ENCODE results near the gene MVK.

Gene MVK

DNA sequence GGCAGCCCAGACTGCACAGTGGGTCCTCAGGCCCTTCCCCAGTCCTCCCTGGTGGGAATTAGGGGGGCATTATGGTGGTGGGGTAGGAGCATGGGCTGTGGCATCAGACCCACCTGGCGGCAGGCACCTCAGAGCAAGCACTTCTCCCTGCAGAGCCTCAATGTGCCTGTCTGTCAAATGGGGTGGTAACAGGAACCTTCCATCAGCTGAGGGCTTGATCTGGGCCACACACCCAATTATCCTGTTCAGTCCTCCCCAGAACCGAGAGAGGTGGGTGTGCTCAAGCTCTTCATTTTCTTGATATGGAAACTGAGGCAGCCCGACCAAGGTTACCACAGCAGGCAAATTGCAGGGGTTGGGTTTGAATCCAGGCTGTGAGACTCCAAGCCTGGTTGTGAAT, 38.4 kb downstream of the MVK start:
- Histone ChIP-seq H3K79me2 (ENCODE audit: insufficient read depth, low read length) (no peaks in the 10 kb centered on the region), H3F3A (ENCODE audit: insufficient read depth) (no peaks in the 10 kb centered on the region), H3K9me2 (replicated peaks; ENCODE audit: insufficient read depth, low read length) (no peaks in the 10 kb centered on the region), H3K27me3 (ENCODE audit: low read length) (no peaks in the 10 kb centered on the region), H3K9ac (ENCODE audit: low read length) (no peak overlapping the region), H3K27ac (ENCODE audit: low read depth, low read length) (no peak overlapping the region), H3K9me3 (ENCODE audit: insufficient read depth, low read length) (no peaks in the 10 kb centered on the region), H2AFZ (ENCODE audit: low read depth, low read length, severe bottlenecking) (no peak overlapping the region), H3K4me3 (ENCODE audit: insufficient read depth, low read length, poor library complexity, severe bottlenecking) (no peak overlapping the region), H3K36me3 (ENCODE audit: low read length) (no peaks in the 10 kb centered on the region), H3K4me2 (ENCODE audit: low read depth, low read length, poor library complexity, severe bottlenecking) (no peak overlapping the region), H4K20me1 (ENCODE audit: low read depth, low read length) (no peaks in the 10 kb centered on the region)
- TF ChIP-seq, protein P1, sequence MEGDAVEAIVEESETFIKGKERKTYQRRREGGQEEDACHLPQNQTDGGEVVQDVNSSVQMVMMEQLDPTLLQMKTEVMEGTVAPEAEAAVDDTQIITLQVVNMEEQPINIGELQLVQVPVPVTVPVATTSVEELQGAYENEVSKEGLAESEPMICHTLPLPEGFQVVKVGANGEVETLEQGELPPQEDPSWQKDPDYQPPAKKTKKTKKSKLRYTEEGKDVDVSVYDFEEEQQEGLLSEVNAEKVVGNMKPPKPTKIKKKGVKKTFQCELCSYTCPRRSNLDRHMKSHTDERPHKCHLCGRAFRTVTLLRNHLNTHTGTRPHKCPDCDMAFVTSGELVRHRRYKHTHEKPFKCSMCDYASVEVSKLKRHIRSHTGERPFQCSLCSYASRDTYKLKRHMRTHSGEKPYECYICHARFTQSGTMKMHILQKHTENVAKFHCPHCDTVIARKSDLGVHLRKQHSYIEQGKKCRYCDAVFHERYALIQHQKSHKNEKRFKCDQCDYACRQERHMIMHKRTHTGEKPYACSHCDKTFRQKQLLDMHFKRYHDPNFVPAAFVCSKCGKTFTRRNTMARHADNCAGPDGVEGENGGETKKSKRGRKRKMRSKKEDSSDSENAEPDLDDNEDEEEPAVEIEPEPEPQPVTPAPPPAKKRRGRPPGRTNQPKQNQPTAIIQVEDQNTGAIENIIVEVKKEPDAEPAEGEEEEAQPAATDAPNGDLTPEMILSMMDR (IDR thresholded peaks at IDR 0.05; ENCODE audit: insufficient read depth, low read length, poor library complexity, severe bottlenecking) = no peak
- no peak for TF ChIP-seq EZH2phosphoT487 (conservative IDR thresholded peaks at IDR 0.05; ENCODE audit: low read length)

DNA sequence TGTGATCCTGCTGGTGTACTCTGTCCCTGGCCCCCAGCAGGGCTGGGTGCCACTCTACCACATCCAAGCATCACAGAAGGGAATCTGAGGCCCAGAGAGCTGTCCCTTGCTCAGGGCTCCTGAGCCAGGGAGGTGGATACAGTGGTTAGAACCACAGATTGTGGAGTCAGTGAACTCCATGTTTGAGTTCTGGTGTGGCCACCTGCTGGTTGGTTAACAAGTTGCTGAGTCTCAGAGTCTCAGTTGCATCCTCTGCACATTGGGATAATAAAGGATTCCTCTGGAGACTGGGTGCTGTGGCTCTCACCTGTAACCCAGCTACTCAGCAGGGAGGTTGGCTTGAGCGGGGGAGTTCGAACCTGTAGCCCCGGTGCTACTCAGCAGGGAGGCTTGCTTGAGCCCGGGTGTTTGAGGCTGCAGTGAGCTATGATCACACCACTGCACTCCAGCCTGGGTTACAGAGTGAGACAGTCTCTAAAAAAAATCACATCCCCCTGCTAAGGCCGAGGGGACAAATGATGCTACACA, 39.4 kb downstream of the MVK start:
- Histone ChIP-seq H3K9ac (ENCODE audit: low read length) (no peak overlapping the region), H3K27ac (ENCODE audit: low read depth, low read length) (no peak overlapping the region), H4K20me1 (ENCODE audit: low read depth, low read length) (no peaks in the 10 kb centered on the region), H3K9me2 (replicated peaks; ENCODE audit: insufficient read depth, low read length) (no peaks in the 10 kb centered on the region), H3K9me3 (ENCODE audit: insufficient read depth, low read length) (no peaks in the 10 kb centered on the region), H3K4me2 (ENCODE audit: low read depth, low read length, poor library complexity, severe bottlenecking) (no peak overlapping the region), H3K4me3 (ENCODE audit: insufficient read depth, low read length, poor library complexity, severe bottlenecking) (no peak overlapping the region), H3K36me3 (ENCODE audit: low read length) (no peaks in the 10 kb centered on the region), H2AFZ (ENCODE audit: low read depth, low read length, severe bottlenecking) (no peak overlapping the region), H3K79me2 (ENCODE audit: insufficient read depth, low read length) (no peaks in the 10 kb centered on the region), H3F3A (ENCODE audit: insufficient read depth) (no peaks in the 10 kb centered on the region), H3K27me3 (ENCODE audit: low read length) (no peaks in the 10 kb centered on the region)
- TF ChIP-seq EZH2phosphoT487 (conservative IDR thresholded peaks at IDR 0.05; ENCODE audit: low read length) = no peak
- TF ChIP-seq, protein P1 (IDR thresholded peaks at IDR 0.05; ENCODE audit: insufficient read depth, low read length, poor library complexity, severe bottlenecking) = no peak

DNA sequence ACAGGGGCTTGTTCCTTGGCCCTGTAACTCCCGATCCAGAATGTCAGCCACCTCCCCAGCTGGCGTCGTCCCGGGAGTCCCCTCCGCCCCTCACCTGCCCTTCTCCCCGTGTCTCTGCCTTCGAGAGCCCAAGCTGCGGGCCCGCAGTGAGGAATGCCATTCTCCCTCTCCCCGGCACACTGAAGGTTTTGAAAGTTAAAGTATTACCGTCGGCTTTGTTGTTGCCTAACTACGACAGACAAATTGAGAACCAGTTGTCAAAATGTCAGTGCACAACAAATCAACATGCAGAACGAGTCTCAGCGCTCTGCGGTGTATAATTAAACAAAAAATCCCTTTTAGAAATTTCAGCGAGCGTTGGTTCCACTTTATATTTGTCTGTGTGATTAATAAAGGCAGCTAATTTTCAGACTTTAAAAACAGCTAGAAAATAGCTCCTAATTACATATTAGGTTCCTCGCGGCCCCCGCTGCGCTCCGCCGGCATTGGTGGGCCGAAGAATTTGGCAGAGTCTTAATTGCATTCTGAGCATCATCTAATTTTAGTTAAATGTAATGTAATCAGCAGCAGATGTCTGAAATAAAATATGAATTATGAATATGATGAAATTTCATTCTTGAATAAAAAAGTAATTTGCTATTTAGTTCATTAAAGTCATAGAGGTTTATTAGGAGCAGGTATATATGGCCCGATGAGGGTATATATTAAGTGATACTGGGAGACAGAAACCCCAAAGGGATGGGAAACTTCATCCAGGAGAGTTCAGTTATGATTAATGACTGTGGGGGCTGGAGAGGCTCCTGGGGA, 40.3 kb downstream of the MVK start:
- no peak overlapping the region for H3K27ac ChIP-seq (ENCODE audit: low read depth, low read length)
- H3K36me3 ChIP-seq (ENCODE audit: low read length) = no peaks in the 10 kb centered on the region
- H3K4me3 ChIP-seq (ENCODE audit: insufficient read depth, low read length, poor library complexity, severe bottlenecking) = no peak overlapping the region
- H2AFZ ChIP-seq (ENCODE audit: low read depth, low read length, severe bottlenecking) = no peak overlapping the region
- no peak overlapping the region for H3K9ac ChIP-seq (ENCODE audit: low read length)
- H3F3A ChIP-seq (ENCODE audit: insufficient read depth) = no peaks in the 10 kb centered on the region
- H3K9me2 ChIP-seq (replicated peaks; ENCODE audit: insufficient read depth, low read length) = no peaks in the 10 kb centered on the region
- no peaks in the 10 kb centered on the region for H3K79me2 ChIP-seq (ENCODE audit: insufficient read depth, low read length)
- H3K27me3 ChIP-seq (ENCODE audit: low read length) = no peaks in the 10 kb centered on the region
- no peak overlapping the region for H3K4me2 ChIP-seq (ENCODE audit: low read depth, low read length, poor library complexity, severe bottlenecking)
- H3K9me3 ChIP-seq (ENCODE audit: insufficient read depth, low read length) = no peaks in the 10 kb centered on the region
- no peak for TF ChIP-seq EZH2phosphoT487 (conservative IDR thresholded peaks at IDR 0.05; ENCODE audit: low read length)
- TF ChIP-seq, protein P1 (IDR thresholded peaks at IDR 0.05; ENCODE audit: insufficient read depth, low read length, poor library complexity, severe bottlenecking) = no peak
- H4K20me1 ChIP-seq (ENCODE audit: low read depth, low read length) = no peaks in the 10 kb centered on the region
